Daoy (cell line): ENCODE data around the gene RFFL. TPM values are rescaled to one million over a fixed set of nuclear protein-coding genes. Genes with fewer than 3 reads are reported as not detected.
"Not testable (repeated sequence)": the region's sequence is repeated elsewhere in the genome, so short reads cannot be mapped to it uniquely, and the experiment has no call there.

Source experiments
- DNase-seq: peaks from one replicate; pipeline ENCODE4 v3.0.0-alpha.2; 2015; ENCODE audit warnings: low read depth
- total RNA-seq: library from RNA; depleted of rRNA; stranded (reverse); fragments of >200 nt; shearing (Covaris generic); gene quantifications from 2 replicates; pipeline ENCODE4 v1.2.3, GENCODE V29; 2014

RFFL gene
- total RNA-seq, 1 experiment from 2014 or later, result 17.0 TPM

DNA sequence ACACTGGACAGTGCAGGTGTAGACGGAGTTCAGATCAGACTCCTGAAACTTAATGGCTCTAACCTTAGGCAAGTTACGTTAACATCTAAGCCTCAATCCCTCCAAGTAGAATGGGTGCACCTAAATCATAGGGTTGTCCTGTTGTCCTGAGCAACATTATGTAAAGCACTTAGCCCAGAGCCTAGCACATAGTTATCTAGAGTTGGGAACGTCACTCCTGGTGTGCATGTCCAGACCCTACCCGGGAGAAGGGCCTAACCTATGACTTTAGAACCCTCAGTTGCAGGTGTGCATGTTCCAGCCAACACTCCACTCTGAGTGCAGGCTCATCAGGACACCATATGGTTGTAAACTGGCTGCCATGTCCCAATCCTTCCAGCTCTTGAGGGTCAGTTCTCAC is 57.2 kb downstream of the RFFL start:
- no peak for DNase-seq

DNA sequence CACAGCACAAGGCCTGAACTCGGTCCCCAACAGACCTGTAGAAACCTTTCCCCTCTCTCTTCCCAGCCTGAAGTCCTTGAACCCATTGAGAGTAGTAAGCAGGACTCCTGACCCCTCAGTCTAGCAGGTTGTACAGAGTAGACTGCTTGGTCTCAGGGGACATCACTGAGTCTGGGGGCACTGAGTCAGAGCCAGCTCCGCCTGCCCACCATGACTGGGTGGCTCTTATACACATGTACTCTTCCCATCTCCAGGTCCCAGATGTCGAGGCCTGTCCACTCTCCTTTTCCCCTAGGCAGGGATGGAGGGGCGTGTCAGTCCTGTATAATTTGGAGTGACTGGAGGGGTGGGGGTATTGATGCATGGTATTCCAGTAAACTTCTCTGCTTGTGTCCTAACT is 59.7 kb downstream of the RFFL start:
- DNase-seq, result no peak

- no peak for DNase-seq
Observed at GRCh38 chr17:35002876-35003551, 60.5 kb downstream of the RFFL start.

DNA sequence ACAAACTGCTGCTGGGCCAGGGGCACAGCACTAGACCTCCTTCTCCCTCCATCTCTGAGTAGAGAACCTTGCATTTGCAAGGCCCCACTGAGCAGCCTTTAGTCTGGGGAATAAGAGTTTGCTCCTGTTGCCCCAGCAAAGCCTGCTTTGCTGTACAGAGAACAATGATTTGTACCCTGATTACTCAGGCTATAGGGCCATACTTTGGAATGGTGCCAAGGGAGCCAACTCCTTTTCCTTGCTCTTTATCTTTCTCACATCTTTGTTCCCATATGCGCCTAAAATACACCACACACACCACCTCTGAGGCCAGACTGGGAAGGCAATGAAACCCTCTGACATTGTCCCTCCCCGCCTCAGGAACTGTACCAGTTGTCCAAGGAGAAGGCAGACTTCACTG is 62.0 kb downstream of the RFFL start:
- DNase-seq, result no peak

DNA sequence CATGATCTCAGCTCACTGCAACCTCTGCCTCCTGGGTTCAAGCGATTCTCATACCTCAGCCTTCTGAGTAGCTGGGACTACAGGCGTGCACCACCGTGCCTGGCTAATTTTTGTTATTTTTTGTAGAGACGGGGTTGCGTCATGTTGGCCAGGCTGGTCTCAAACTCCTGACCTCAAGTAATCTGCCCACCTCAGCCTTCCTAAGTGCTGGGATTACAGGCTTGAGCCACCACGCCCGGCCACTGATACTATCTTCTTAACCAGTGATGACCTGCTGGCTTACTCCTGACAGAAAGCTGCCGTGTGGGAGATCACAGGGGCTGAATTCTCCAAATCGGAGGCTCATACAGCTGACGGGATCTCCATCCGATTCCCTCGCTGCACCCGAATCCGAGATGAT is 62.5 kb downstream of the RFFL start:
- not testable (repeated sequence) for DNase-seq

GRCh38 chr17:34999456-34999855 is 64.1 kb downstream of the RFFL start:
- DNase-seq, result no peak

DNA sequence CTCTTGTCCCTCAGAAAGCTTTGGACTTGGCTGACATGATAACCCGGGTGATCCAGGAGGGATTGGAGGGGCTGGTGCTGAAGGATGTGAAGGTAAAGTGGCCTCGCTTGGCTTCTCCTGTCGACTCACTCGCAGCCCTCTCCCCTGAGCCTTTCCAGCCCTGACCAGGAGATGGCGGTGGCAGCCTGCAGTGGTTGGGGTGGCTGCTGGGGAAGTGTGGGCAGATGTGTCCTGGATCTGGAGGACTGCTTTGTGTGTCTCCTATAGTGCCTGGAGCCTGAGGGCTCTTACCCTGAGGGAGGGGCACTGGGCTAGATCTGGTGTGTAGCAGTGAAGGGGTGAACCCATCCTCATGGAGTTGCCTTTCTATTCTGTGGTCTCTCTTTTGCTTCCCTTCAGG is 65.3 kb downstream of the RFFL start:
- DNase-seq, result peak; percentile 79

DNA sequence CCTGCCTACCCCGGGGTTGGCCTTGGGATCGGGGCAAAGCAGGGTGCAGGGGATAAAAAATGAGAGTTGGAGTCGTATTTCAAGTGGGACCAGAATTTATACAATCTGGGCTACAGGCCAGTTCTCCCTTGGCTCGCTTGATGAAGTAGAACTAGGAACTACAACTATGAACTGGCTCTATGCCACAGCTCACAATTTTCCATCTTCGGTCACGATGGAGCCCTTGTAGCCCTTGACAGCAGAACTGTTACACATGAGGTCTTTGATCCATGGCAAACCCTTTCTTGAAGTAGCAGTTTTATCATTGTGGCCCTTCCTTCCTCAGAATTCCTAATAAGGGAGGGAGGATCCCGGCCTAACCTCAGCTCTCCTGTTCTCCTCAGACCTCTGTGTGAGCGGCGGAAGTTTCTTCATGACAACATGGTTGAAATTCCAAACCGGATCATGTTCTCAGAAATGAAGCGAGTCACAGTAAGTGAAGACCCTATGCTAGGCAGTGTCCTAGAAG is 66.1 kb downstream of the RFFL start:
- DNase-seq, result no peak

GRCh38 chr17:34996422-34997285 is 66.9 kb downstream of the RFFL start:
- no peak for DNase-seq

DNA sequence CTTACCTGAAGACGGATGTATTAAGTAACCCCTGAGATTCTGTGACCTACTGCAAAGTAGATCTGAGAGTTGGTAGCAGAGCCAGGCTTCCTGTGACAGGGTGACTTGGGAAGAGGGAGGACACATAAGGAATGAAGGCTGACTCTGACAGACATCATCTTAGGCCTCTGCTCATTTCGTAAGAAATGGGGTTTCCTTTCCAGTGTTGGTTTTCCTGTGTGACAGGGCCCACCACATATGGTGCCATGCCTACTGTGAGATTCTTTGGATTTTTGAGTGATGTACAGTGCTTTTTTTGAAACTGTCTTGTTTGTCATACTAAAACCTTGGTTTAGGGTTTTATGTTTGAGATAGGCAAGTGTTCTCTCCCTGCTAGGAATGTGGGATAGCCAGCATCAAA is 70.5 kb downstream of the RFFL start:
- DNase-seq, result no peak

DNA sequence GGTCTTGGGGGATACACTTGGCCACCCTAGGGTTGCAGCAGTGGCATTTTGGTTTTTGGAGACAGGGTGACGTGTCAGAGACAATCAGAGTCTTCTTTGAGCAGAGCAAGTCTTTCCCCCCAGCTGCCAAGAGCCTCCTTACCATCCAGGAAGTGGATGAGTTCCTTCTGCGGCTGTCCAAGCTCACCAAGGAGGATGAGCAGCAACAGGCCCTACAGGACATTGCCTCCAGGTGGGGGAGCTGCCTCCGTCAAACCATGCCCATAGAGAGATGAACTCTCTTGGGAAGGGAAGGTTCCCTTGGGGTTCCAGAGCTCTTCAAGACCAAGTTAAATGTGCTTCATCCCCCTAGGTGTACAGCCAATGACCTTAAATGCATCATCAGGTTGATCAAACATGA is 71.9 kb downstream of the RFFL start:
- DNase-seq, result no peak

DNA sequence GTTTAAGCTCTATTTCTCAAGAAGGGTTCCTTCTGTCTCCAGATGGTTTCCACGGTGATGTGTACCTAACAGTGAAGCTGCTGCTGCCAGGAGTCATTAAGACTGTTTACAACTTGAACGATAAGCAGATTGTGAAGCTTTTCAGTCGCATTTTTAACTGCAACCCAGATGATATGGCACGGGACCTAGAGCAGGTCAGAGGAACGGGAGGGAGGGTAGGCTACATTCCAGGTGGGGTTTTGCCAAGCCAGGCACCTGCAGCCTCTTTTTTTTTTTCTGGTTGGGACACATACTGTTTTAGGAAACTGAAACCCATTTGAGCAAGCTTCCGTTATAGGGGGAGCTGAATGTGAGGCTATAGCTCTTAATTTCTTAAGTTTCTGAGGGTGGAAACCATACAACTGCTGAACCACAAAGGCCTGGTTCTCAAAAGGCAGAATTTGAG is 72.6 kb downstream of the RFFL start:
- DNase-seq, result no peak

GRCh38 chr17:34989473-34989872 is 74.0 kb downstream of the RFFL start:
- no peak for DNase-seq

DNA sequence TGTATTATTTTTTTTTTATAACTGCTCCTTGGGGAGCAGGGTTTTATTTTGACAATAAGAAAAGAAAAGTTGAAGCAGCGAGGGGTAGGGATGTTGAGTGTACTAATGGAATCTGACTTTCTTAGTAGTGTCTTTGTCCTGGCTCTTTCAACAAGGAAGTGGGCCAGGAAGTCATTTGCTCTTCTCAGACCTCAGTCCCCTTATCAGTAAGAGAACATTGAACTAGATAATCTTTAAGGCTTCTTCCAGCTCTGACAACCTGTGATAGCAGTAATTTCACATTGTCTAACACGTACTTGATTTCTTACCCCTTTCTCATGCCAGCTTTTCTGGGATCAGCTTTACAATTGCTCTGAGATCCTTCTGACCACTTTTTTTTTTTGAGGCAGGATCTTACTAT is 74.9 kb downstream of the RFFL start:
- DNase-seq, result no peak

DNA sequence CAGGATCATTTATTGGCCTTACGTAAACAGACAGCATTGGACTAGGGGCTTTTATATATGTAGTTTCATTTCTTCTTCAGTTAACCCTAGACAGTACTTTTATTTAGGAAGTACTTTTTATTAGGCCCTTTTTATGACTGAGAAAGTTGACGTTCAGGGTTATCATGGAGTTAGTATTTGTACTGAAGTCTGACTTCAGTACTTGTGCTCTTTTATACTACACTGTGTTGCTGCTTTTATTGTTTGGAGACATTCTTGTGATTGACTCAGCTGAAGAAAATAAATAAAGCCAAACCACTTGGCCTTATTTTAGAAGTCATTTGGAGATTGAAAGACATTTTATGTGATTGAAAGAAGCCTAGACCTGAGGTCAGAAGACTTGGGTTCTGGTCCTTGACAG is 76.3 kb downstream of the RFFL start:
- DNase-seq, result no peak

DNA sequence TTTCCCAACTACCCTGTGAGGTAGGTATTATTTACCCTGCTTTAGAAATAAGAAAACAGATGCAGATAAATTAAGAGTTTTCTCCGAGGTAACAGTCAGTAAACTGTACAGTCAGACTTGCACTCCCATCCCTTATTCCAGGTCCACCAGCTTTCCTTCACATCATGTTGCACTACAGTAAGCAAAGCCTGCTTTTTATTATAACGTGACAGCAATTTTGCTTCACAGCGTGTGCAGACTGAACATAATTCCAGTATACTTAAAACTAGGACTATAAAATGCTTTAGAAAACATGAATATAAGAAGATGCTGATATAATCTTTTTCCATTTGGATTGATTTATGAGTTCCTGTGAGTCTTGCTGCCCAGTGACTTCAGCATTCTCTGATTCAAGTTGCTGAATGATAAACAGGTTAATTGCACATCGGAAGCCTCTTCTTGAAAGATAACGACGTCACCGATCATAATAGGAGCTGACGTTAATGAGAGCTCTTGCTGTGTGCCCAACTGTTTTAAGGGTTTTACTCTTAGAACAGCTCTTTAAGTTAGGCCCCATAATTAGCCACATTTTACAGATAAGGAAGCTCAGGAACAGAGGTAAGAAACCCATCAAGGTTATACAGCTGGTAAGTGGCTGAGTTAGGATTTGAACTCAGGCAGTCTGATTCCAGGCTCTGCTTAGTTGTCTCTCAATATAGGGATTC is 81.8 kb downstream of the RFFL start:
- no peak for DNase-seq

- DNase-seq, result peak; percentile 90
Observed at GRCh38 chr17:34980681-34981537, 82.6 kb downstream of the RFFL start.

DNA sequence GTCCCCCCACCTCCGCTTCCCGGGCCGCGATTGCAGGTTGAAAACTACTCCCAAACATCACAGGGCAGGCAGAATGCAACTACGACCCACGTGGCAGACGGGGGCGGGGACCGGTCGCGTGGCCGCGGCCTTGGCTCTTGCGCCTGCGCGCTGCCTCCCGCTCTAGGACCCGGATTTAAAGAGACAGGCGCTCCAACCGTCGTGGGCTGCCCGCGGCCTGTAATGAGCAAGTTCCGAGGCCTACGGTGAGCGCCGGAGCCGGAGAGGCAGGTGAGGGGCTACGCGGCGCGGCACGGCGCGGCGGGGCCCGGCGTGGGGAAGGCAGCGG is 83.2 kb downstream of the RFFL start, which contains the start of gene LIG3:
Gene LIG3, plus strand, starts transcription at position 160 of the 328 bp plus-strand sequence. CDS start 2,494 bp downstream, outside the sequence.
- DNase-seq, result peak; percentile 98

GRCh38 chr17:34979650-34980352 is 83.7 kb downstream of the RFFL start:
- DNase-seq, result no peak

- DNase-seq, result no peak
Observed at GRCh38 chr17:34979153-34979552, 84.4 kb downstream of the RFFL start.
